ENCODE measurements around the gene MAD1L1. TPM values are rescaled to one million over a fixed set of nuclear protein-coding genes. Genes with fewer than 3 reads are reported as not detected.

The MAD1L1 gene
- total RNA-seq, 1 experiment from 2014 or later, result 38.5 TPM

- H3K9me2 ChIP-seq (ENCODE audit: insufficient read depth), result no peaks in the 10 kb centered on the region
- no peaks in the 10 kb centered on the region for H3K9me3 ChIP-seq (ENCODE audit: control insufficient read depth in 1 of 2, insufficient read depth in 1 of 2, low read depth in 1 of 2, low read length in 2 of 2)
- ChIA-PET CTCF (no interaction called here), RAD21 (ENCODE audit: low non-redundant PET in 1 of 2, low total read pairs in 2 of 2, uncharacterized antibody in 2 of 2, unreplicated experiment in 2 of 2) (no interaction called here), POLR2A (no interaction called here)
- TF ChIP-seq EGR1 (IDR thresholded peaks at IDR 0.05; ENCODE audit: low read depth) (no peak), EZH2 (IDR thresholded peaks at IDR 0.05) (no peak), SRF (IDR thresholded peaks at IDR 0.05; ENCODE audit: low read depth) (no peak), CTCF (IDR thresholded peaks at IDR 0.05 in 2 of 3, conservative IDR thresholded peaks at IDR 0.05 in 1 of 3; ENCODE audit: borderline replicate concordance in 1 of 3, insufficient read depth in 1 of 3, low read depth in 2 of 3, low read length in 2 of 3) (no peak), CBX3 (IDR thresholded peaks at IDR 0.05; ENCODE audit: low read depth) (no peak), EZH2phosphoT487 (IDR thresholded peaks at IDR 0.05; ENCODE audit: borderline replicate concordance) (no peak), POLR2AphosphoS5 (IDR thresholded peaks at IDR 0.05; ENCODE audit: low read depth, low read length) (no peak), POLR2A (IDR thresholded peaks at IDR 0.05; ENCODE audit: borderline replicate concordance, extremely low read depth, insufficient read depth, insufficient read length) (no peak), REST (IDR thresholded peaks at IDR 0.05; ENCODE audit: low read depth) (no peak)
- ATAC-seq (no peak), DNase-seq (ENCODE audit: low read depth, low spot score) (no peak)
- intact Hi-C loops (cut with micrococcal nuclease), result no loop called here
- no peak overlapping the region for H3K4me3 ChIP-seq (replicated peaks in 1 of 2; ENCODE audit: low read depth in 1 of 2, low read length in 2 of 2)
- H3K4me1 ChIP-seq (ENCODE audit: control insufficient read depth in 1 of 2, insufficient read depth in 2 of 2, low read length in 2 of 2), result no peaks in the 10 kb centered on the region
- no peak overlapping the region for H2AFZ ChIP-seq (ENCODE audit: low read depth, low read length, poor library complexity, severe bottlenecking)
- no peak overlapping the region for H3K4me2 ChIP-seq (ENCODE audit: low read length)
- H3K36me3 ChIP-seq (ENCODE audit: control insufficient read depth in 1 of 2, insufficient read depth in 2 of 2, low read length in 2 of 2), result no peaks in the 10 kb centered on the region
- H3K27ac ChIP-seq (ENCODE audit: low read depth, low read length), result no peak overlapping the region
- H4K20me1 ChIP-seq (ENCODE audit: insufficient read depth), result no peaks in the 10 kb centered on the region
- H3K9ac ChIP-seq (ENCODE audit: low read length), result no peak overlapping the region
- BruUV-seq (replicated peaks), result no TSS peak
- H3K27me3 ChIP-seq (ENCODE audit: insufficient read depth, low read length), result no peaks in the 10 kb centered on the region
- H3K79me2 ChIP-seq (ENCODE audit: insufficient read depth, low read length), result no peaks in the 10 kb centered on the region
Observed at GRCh38 chr7:1948887-1949680, 283.7 kb downstream of the MAD1L1 start.
